Stimulated activated CD8-positive, alpha-beta memory T cell treated with anti-CD3 and anti-CD28 coated beads, Interleukin-7, amount 100 ng/mL, for 4 hours (primary cell): Measurements from ENCODE around the gene MAPK12.

ENCODE experiments used
- DNase-seq, 2 donors: peaks; one replicate each; pipeline ENCODE4 v3.0.0-alpha.2; 2020; ENCODE audit warnings: low read depth in 2 of 2

Gene MAPK12

GRCh38 chr22:50232481-50233151 is 28.9 kb downstream of the MAPK12 start:
- no peak for DNase-seq

GRCh38 chr22:50229370-50229769 is 32.1 kb downstream of the MAPK12 start:
- DNase-seq, result no peak

- no peak for DNase-seq
Observed at GRCh38 chr22:50228366-50228765, 33.1 kb downstream of the MAPK12 start.

GRCh38 chr22:50227579-50228215 is 33.8 kb downstream of the MAPK12 start:
- DNase-seq, result no peak

GRCh38 chr22:50226875-50227165 is 34.7 kb downstream of the MAPK12 start:
- no peak for DNase-seq

- DNase-seq, result no peak
Observed at GRCh38 chr22:50226063-50226874, 35.2 kb downstream of the MAPK12 start.

GRCh38 chr22:50225200-50225969 is 36.1 kb downstream of the MAPK12 start:
- DNase-seq, result no peak

- DNase-seq, result no peak
Observed at GRCh38 chr22:50224071-50224470, 37.4 kb downstream of the MAPK12 start.

GRCh38 chr22:50222508-50222907 is 39.0 kb downstream of the MAPK12 start:
- DNase-seq, result no peak

GRCh38 chr22:50221410-50222300 is 39.8 kb downstream of the MAPK12 start:
- no peak for DNase-seq

- no peak for DNase-seq
Observed at GRCh38 chr22:50220603-50221409, 40.7 kb downstream of the MAPK12 start.

- DNase-seq, result no peak
Observed at GRCh38 chr22:50219800-50220602, 41.5 kb downstream of the MAPK12 start.

GRCh38 chr22:50218996-50219727 is 42.3 kb downstream of the MAPK12 start:
- DNase-seq, result no peak

- DNase-seq, result no peak
Observed at GRCh38 chr22:50218153-50218995, 43.1 kb downstream of the MAPK12 start.

GRCh38 chr22:50217543-50218152 is 43.8 kb downstream of the MAPK12 start:
- DNase-seq, result no peak

- DNase-seq, result no peak
Observed at GRCh38 chr22:50216684-50217520, 44.6 kb downstream of the MAPK12 start.
